Dendritic cell treated with granulocyte-macrophage colony-stimulating factor and Interleukin-4, amounts not matched to agents 40 ng/mL and 50 ng/mL, for 4 days (primary cell): ENCODE results near the gene RNF157.
"Not testable (repeated sequence)": the region's sequence is repeated elsewhere in the genome, so short reads cannot be mapped to it uniquely, and the experiment has no call there.

Source experiments
- H3K27ac Mint-ChIP-seq: one replicate; pipeline ENCODE4 v1.8.0; 2022; ENCODE audit warnings: mild to moderate bottlenecking, mixed read lengths
- H3K27me3 Mint-ChIP-seq: one replicate; pipeline ENCODE4 v1.8.0; 2022; ENCODE audit warnings: mild to moderate bottlenecking, mixed read lengths
- H3K36me3 Mint-ChIP-seq: one replicate; pipeline ENCODE4 v1.8.0; 2022; ENCODE audit warnings: low read depth, mixed read lengths
- H3K4me1 Mint-ChIP-seq: one replicate; pipeline ENCODE4 v1.8.0; 2022; ENCODE audit warnings: low read depth, mixed read lengths
- H3K4me3 Mint-ChIP-seq: one replicate; pipeline ENCODE4 v1.8.0; 2022; ENCODE audit warnings: mild to moderate bottlenecking, moderate library complexity, mixed read lengths
- H3K9me3 Mint-ChIP-seq: one replicate; pipeline ENCODE4 v1.8.0; 2022; ENCODE audit warnings: mixed read lengths
- intact Hi-C: fragments of 100-400 bp; cut with micrococcal nuclease; formaldehyde crosslinking; loops from one replicate; pipeline ENCODE4 v1.15.0; 2022

Gene RNF157

GRCh38 chr17:76213491-76213890, 26.8 kb downstream of the RNF157 start:
- H3K27ac Mint-ChIP-seq: no peak overlapping the region
- H3K9me3 Mint-ChIP-seq: no peaks in the 10 kb centered on the region
- peaks cover 18% of the 10 kb centered on the region for H3K27me3 Mint-ChIP-seq
- no peak overlapping the region for H3K4me3 Mint-ChIP-seq
- H3K36me3 Mint-ChIP-seq: no peaks in the 10 kb centered on the region
- H3K4me1 Mint-ChIP-seq: no peaks in the 10 kb centered on the region
- intact Hi-C loops: no loop called here

DNA sequence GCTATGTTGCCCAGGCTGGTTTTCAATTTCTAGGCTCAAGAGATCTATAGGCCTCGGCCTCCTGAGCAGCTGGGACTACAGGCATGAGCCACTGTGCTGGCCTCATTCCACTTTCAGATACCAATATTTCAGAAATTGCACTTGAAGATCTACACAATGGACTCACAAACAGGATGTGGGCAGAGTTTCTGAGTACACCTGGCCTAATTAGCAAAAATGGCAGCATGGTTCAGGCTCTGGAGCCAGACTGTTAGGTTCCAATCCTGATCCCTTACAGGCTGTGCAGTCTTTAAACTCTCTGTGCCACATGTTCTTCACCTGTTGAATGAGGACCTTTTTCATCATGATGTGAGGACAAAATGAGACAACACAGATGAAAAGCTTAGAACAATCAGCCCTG, 32.2 kb downstream of the RNF157 start:
- H3K9me3 Mint-ChIP-seq: no peaks in the 10 kb centered on the region
- H3K36me3 Mint-ChIP-seq: no peaks in the 10 kb centered on the region
- intact Hi-C loops: no loop called here
- H3K27me3 Mint-ChIP-seq: peaks cover 13% of the 10 kb centered on the region
- no peak overlapping the region for H3K27ac Mint-ChIP-seq
- no peak overlapping the region for H3K4me3 Mint-ChIP-seq
- peaks cover 16% of the 10 kb centered on the region for H3K4me1 Mint-ChIP-seq

- no peak overlapping the region for H3K27ac Mint-ChIP-seq
- no peaks in the 10 kb centered on the region for H3K36me3 Mint-ChIP-seq
Measured at GRCh38 chr17:76207275-76208059, 32.8 kb downstream of the RNF157 start.

GRCh38 chr17:76205542-76206144, 34.6 kb downstream of the RNF157 start:
- intact Hi-C loops, H3K9me3 Mint-ChIP-seq, H3K27ac Mint-ChIP-seq, H3K4me3 Mint-ChIP-seq, H3K27me3 Mint-ChIP-seq, H3K36me3 Mint-ChIP-seq: not testable (repeated sequence)
- peaks cover 16% of the 10 kb centered on the region for H3K4me1 Mint-ChIP-seq

More at GRCh38 chr17:76207275-76208059, 32.8 kb downstream of the RNF157 start:
- H3K4me3 Mint-ChIP-seq: no peak overlapping the region
- peaks cover 16% of the 10 kb centered on the region for H3K4me1 Mint-ChIP-seq
- intact Hi-C loops: no loop called here
- no peaks in the 10 kb centered on the region for H3K9me3 Mint-ChIP-seq
- H3K27me3 Mint-ChIP-seq: peaks cover 11% of the 10 kb centered on the region

- peaks cover 17% of the 10 kb centered on the region for H3K4me1 Mint-ChIP-seq
- no peak overlapping the region for H3K4me3 Mint-ChIP-seq
- intact Hi-C loops: no loop called here
- H3K36me3 Mint-ChIP-seq: no peaks in the 10 kb centered on the region
- no peak overlapping the region for H3K27ac Mint-ChIP-seq
- H3K27me3 Mint-ChIP-seq: peaks cover 5% of the 10 kb centered on the region
- H3K9me3 Mint-ChIP-seq: no peaks in the 10 kb centered on the region
Measured at GRCh38 chr17:76204277-76204676, 36.0 kb downstream of the RNF157 start.

GRCh38 chr17:76200354-76200753, 39.9 kb downstream of the RNF157 start:
- Mint-ChIP-seq H3K4me3 (no peak overlapping the region), H3K36me3 (no peaks in the 10 kb centered on the region), H3K9me3 (no peaks in the 10 kb centered on the region), H3K27me3 (peaks cover 5% of the 10 kb centered on the region), H3K4me1 (peaks cover 23% of the 10 kb centered on the region), H3K27ac (no peak overlapping the region)
- intact Hi-C loops: no loop called here

- H3K36me3 Mint-ChIP-seq: no peaks in the 10 kb centered on the region
- H3K27me3 Mint-ChIP-seq: peaks cover 5% of the 10 kb centered on the region
- H3K4me1 Mint-ChIP-seq: peaks cover 15% of the 10 kb centered on the region
- no peak overlapping the region for H3K4me3 Mint-ChIP-seq
- intact Hi-C loops: no loop called here
- no peaks in the 10 kb centered on the region for H3K9me3 Mint-ChIP-seq
- no peak overlapping the region for H3K27ac Mint-ChIP-seq
Measured at GRCh38 chr17:76199469-76199868, 40.8 kb downstream of the RNF157 start.

GRCh38 chr17:76198702-76199101, 41.6 kb downstream of the RNF157 start:
- Mint-ChIP-seq H3K4me1 (peaks cover 7% of the 10 kb centered on the region), H3K9me3 (no peaks in the 10 kb centered on the region), H3K27ac (no peak overlapping the region), H3K27me3 (peaks cover 1% of the 10 kb centered on the region), H3K36me3 (no peaks in the 10 kb centered on the region), H3K4me3 (no peak overlapping the region)
- intact Hi-C loops: no loop called here

GRCh38 chr17:76197911-76198310, 42.4 kb downstream of the RNF157 start:
- H3K27ac Mint-ChIP-seq: no peak overlapping the region

GRCh38 chr17:76196675-76197074, 43.6 kb downstream of the RNF157 start:
- H3K36me3 Mint-ChIP-seq: no peaks in the 10 kb centered on the region
- peaks cover 4% of the 10 kb centered on the region for H3K27me3 Mint-ChIP-seq
- intact Hi-C loops: no loop called here
- H3K27ac Mint-ChIP-seq: no peak overlapping the region
- no peak overlapping the region for H3K4me3 Mint-ChIP-seq
- peaks cover 7% of the 10 kb centered on the region for H3K4me1 Mint-ChIP-seq
- no peaks in the 10 kb centered on the region for H3K9me3 Mint-ChIP-seq

More at GRCh38 chr17:76197911-76198310, 42.4 kb downstream of the RNF157 start:
- no peaks in the 10 kb centered on the region for H3K9me3 Mint-ChIP-seq
- H3K4me3 Mint-ChIP-seq: no peak overlapping the region
- H3K36me3 Mint-ChIP-seq: no peaks in the 10 kb centered on the region
- peaks cover 7% of the 10 kb centered on the region for H3K4me1 Mint-ChIP-seq
- H3K27me3 Mint-ChIP-seq: peaks cover 1% of the 10 kb centered on the region
- intact Hi-C loops: no loop called here

DNA sequence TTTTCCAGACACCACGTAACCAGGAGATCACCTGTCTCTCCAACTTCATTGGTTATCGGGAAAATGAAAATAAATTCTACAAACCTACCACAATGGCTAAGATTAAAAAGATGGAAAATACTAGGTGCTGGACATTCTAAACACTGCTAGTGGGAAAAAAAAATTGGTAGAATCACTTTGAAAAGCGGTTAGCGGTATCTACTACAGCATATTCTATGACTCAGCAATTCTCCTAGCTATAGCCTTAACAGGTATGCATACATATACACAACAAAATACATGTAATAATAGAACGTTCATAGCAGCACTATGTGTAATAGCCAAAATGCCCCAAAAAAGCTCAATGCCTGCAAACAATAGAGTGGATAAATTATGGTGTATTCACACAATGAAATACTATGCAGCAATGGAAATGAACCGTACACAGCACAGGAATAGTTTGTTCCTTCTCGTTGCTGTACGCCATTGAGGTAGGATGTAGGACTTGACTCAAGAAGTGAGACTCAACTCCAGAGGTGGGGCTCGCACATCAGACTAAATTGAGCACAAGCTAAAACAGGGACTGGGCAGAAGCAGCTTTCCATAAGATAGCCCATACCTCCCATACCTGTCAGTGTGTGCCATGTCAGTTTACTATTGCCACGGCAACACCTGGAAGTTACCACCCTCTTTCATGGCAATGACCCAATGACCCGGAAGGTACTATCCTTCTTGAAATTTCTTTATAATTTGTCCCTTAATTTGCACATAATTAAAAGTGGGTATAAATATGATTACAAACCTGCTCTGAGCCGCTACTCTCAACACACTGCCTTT, 44.8 kb downstream of the RNF157 start:
- Mint-ChIP-seq H3K27ac (no peak overlapping the region), H3K9me3 (no peaks in the 10 kb centered on the region), H3K4me1 (peaks cover 7% of the 10 kb centered on the region), H3K27me3 (peaks cover 6% of the 10 kb centered on the region), H3K4me3 (no peak overlapping the region), H3K36me3 (no peaks in the 10 kb centered on the region)
- intact Hi-C loops: no loop called here

DNA sequence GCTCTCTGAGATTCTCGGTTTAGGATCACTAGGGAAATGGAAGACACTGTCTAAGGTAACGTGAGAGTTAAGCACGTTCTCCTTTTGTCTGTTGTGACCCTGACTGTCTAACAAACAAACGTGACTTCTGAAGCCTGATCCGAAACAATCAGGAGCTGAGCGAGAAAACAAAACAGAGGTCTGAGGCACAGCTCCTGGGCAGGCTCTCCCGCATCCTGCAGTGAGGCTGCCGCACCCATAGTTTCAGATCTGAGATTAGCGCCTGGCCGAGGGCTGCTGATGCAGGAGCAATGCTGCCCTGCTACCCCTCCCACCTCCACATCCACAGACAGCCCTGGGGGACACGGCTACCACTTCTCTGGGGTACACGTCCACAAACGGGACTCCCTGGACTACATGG, 46.7 kb downstream of the RNF157 start:
- Mint-ChIP-seq H3K36me3 (no peaks in the 10 kb centered on the region), H3K9me3 (no peaks in the 10 kb centered on the region), H3K4me1 (no peaks in the 10 kb centered on the region), H3K4me3 (no peak overlapping the region), H3K27ac (no peak overlapping the region), H3K27me3 (peaks cover 11% of the 10 kb centered on the region)
- intact Hi-C loops: no loop called here

- intact Hi-C loops: no loop called here
- H3K27me3 Mint-ChIP-seq: peaks cover 11% of the 10 kb centered on the region
- H3K4me3 Mint-ChIP-seq: no peak overlapping the region
Measured at GRCh38 chr17:76191896-76192295, 48.4 kb downstream of the RNF157 start.

GRCh38 chr17:76189741-76190140, 50.6 kb downstream of the RNF157 start:
- Mint-ChIP-seq H3K4me1 (no peaks in the 10 kb centered on the region), H3K27ac (no peak overlapping the region)

More at GRCh38 chr17:76191896-76192295, 48.4 kb downstream of the RNF157 start:
- Mint-ChIP-seq H3K27ac (no peak overlapping the region), H3K9me3 (no peaks in the 10 kb centered on the region), H3K4me1 (no peaks in the 10 kb centered on the region), H3K36me3 (no peaks in the 10 kb centered on the region)

More at GRCh38 chr17:76189741-76190140, 50.6 kb downstream of the RNF157 start:
- intact Hi-C loops: no loop called here
- Mint-ChIP-seq H3K36me3 (no peaks in the 10 kb centered on the region), H3K4me3 (no peak overlapping the region), H3K27me3 (peaks cover 11% of the 10 kb centered on the region), H3K9me3 (no peaks in the 10 kb centered on the region)
